GM21825 (cell line): Measurements from ENCODE around the gene NT5DC2.

Source experiments
- ATAC-seq: cut with Tn5 transposase; IDR thresholded peaks from one replicate; pipeline ENCODE4 v1.9.1; 2021; ENCODE audit warnings: mild to moderate bottlenecking, moderate library complexity; ENCODE audit not compliant: unreplicated experiment

NT5DC2 gene

GRCh38 chr3:52490035-52490938 lies 43.4 kb downstream of the NT5DC2 start:
- ATAC-seq, result no peak

- ATAC-seq, result no peak
These were observed 44.2 kb downstream of the NT5DC2 start for GRCh38 chr3:52489453-52489852.

DNA sequence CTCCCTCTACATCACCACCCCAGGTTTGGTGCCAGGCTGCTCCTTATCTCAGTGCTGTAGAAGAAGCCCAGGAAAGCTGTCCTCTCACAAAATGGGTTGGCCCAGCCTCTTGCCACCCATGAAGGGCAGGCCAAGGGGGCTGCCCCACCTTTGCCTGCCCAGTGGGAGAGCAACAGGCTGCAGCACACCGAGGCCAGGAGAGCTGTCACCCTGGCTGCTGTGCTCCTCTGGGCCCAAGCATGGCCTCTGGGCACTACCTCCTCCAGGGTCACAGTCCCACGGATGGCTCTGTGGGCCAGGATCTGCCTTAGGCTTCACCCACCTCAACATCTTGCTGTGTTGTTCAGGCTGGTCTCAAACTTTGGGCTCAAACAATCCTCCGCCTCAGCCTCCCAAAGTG lies 44.9 kb downstream of the NT5DC2 start:
- no peak for ATAC-seq

DNA sequence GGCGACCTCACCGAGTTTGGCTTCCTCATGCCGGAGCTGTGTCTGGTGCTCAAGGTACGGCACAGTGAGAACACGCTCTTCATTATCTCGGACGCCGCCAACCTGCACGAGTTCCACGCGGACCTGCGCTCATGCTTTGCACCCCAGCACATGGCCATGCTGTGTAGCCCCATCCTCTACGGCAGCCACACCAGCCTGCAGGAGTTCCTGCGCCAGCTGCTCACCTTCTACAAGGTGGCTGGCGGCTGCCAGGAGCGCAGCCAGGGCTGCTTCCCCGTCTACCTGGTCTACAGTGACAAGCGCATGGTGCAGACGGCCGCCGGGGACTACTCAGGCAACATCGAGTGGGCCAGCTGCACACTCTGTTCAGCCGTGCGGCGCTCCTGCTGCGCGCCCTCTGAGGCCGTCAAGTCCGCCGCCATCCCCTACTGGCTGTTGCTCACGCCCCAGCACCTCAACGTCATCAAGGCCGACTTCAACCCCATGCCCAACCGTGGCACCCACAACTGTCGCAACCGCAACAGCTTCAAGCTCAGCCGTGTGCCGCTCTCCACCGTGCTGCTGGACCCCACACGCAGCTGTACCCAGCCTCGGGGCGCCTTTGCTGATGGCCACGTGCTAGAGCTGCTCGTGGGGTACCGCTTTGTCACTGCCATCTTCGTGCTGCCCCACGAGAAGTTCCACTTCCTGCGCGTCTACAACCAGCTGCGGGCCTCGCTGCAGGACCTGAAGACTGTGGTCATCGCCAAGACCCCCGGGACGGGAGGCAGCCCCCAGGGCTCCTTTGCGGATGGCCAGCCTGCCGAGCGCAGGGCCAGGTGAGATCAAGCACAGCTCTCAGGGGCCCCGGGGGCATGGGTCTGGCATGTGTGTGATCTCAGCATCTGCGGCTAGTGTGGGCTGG lies 45.6 kb downstream of the NT5DC2 start:
- no peak for ATAC-seq

DNA sequence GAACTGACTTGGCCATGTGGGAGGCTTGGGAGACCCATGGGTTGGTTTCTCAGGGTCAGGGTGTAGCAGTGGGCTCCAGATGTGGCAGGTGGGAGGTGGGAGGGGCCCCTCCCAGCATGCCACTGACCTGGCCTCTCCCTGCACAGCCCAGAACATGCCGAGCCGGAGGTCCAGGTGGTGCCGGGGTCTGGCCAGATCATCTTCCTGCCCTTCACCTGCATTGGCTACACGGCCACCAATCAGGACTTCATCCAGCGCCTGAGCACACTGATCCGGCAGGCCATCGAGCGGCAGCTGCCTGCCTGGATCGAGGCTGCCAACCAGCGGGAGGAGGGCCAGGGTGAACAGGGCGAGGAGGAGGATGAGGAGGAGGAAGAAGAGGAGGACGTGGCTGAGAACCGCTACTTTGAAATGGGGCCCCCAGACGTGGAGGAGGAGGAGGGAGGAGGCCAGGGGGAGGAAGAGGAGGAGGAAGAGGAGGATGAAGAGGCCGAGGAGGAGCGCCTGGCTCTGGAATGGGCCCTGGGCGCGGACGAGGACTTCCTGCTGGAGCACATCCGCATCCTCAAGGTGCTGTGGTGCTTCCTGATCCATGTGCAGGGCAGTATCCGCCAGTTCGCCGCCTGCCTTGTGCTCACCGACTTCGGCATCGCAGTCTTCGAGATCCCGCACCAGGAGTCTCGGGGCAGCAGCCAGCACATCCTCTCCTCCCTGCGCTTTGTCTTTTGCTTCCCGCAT lies 46.4 kb downstream of the NT5DC2 start:
- ATAC-seq, result no peak

GRCh38 chr3:52484680-52485461 lies 48.8 kb downstream of the NT5DC2 start:
- no peak for ATAC-seq

DNA sequence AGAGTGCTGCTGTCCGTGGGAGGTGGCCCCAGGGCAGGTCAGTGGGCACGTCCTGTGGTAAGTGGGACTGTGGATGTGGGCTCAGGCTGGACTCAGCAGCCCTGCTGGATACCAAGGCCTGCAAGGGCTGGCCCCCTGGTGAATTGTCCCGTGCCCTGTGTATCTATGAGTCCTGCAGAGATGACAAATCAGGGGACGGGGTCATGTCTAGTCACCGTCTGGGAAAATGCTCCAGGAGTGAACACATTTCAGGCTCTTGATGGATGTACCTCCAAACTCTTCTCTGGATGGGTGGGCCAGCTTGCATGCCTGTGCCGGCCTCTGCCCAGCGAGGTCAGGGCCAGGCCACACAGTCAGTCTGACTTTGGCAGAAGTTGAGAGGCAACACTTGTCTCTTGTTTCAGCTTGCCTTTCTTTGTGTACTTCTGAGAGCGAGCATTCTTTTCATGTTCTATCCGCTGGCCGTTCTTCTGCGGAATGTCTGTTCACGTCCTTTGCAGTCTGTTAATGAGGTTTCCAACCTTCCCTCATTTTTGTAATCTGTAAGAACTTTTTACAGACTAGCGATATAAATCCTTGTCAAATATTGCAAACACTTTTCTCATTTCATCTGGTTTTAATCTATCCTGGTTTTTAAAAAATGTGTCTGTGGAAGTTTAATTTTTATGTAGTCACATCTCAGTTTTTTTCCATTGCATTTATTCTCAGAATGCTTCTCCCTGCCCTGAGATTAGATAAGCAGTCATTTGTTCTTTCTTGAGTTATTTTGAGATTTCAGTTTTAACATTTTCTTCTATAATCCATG lies 49.9 kb downstream of the NT5DC2 start:
- ATAC-seq, result no peak

DNA sequence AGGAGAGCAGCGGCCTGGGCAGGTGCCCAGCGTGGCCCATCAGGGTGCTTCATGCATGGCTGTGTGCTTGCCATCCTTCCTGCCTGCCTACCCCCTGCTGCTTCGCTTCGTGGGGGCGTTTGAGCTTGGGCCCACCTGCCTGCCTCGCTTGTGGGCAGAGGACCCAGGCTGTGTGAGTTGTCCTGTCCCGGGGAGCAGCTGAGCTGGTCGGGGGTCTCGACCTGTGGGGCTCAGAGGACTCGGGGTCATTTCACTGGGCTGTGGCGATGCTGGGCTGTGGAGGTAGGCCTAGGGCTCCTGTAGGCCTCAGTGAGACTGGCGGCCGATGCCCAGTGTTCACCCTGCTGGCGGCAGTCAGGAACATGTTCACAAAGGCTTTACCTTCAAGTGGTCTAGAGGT lies 50.6 kb downstream of the NT5DC2 start:
- no peak for ATAC-seq

- ATAC-seq, result no peak
These were observed 51.7 kb downstream of the NT5DC2 start for GRCh38 chr3:52481819-52482521.

DNA sequence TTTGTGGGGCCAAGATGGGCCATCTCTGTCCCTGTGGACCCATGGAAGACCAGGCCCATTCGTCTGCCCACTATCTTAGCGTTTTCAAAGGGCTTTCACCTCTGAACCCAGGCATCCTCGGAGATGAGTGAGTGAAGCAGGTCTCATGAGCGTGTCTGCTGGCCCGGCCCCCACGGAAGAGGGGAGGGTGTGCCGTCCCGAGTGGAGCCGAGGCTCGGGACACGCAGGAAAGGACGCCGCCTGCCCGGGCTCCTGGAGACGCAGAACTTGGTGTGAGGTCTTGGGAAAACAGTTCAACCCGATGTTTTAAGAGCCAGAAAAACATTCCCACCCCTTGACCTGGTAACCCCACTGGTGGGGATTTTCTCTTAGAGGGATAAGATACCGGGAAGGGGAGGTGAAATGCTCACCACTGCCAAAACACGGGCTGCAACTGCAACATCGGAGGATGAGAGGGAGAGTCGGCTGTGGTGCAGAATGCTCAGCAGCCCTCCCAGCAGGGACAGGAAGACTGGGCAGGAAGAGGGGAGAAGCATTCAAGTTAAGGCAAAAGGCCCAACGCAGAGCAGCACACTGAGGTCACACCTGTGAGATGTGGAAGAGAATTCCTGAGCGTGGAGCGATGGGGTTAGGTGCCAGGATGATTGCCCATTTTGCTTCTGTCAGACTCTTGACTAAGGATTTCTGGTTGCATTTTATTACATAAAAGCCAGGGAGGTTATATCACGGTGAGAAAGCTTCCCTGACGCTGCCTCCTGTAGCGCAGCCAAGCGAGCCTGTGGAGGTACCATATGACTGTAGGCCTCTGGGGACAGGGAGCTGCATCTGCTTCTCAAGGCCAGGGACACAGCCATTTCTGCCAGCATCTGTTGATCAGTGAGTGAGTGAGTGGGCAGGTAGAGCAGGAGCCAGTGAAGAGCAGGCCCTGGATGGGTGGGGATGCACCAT lies 52.6 kb downstream of the NT5DC2 start:
- ATAC-seq, result no peak

GRCh38 chr3:52479877-52480575 lies 53.6 kb downstream of the NT5DC2 start:
- ATAC-seq, result no peak

DNA sequence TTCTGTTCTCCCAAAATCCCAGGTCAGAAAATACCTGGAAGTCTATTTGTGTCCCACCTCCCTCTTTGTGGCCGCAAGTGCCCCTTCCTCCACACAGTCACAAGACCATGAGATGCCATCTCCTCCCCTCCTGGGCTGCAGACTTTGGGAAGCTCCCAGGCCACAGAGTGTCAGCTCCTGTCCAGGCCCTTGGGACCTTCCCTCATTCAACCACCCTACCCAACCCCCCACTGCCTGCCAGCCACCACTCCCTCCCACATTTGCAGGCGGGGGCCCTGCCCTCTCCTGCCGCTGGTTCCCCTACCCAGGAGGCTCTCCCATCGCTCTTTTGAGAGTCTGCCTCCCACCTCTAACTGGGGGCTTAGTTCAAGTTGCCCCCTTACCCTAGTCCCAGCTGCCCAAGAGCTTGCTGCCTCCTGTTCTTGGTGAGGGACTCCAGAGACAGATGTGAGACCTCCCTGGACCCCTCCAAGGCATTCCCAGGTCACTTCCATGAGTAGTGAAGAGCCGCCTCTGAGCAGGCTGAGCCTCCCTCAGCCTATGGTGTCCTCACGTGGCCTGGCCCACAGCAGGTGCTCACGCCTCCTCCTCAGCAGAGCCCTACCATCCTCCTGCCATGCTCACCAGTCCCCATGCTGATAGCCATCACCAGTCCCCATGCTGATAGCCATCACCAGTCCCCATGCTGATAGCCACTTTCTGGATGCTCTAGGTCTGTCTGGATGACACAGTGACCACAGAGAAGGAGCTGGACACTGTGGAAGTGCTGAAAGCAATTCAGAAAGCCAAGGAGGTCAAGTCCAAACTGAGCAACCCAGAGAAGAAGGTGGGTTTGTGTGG lies 54.4 kb downstream of the NT5DC2 start:
- no peak for ATAC-seq

DNA sequence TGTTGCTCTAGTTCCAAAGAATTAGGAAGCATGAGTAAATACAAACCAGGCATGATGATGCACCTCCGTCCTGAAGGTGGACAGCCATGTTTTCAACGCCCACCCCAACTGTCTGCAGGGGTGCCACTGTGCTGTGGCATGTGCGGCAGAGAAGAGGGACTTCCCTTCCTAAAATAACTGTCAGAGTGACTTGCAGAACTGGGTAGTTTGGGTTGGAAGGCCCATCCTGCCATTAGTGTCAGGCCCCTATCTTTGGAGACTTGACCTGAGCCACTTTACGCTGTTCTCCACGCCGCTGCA lies 55.9 kb downstream of the NT5DC2 start:
- ATAC-seq, result no peak

- no peak for ATAC-seq
These were observed 56.4 kb downstream of the NT5DC2 start for GRCh38 chr3:52477076-52477795.
